HepG2 (cell line): ENCODE results near the gene PISD. TPM values are rescaled to one million over a fixed set of nuclear protein-coding genes. Genes with fewer than 3 reads are reported as not detected.

Experiments
- MXI1 ChIP-seq: IDR thresholded peaks from 3 replicates; pipeline ENCODE4 v1.6.1; 2012; ENCODE audit warnings: low read depth, low read length, inconsistent platforms, borderline replicate concordance
- NCOR1 ChIP-seq: fragments of 200-600 bp; sonication (generic); IDR thresholded peaks from 2 replicates; pipeline ENCODE4 v1.7.0; 2017; ENCODE audit warnings: antibody characterized with exemption, low read length, borderline replicate concordance
- NR2F6 ChIP-seq, 2 experiments: IDR thresholded peaks; 2 replicates each; pipeline ENCODE4 v1.6.1; 2016; ENCODE audit warnings: antibody characterized with exemption in 1 of 2, mild to moderate bottlenecking in 1 of 2
- PAXIP1 ChIP-seq: sonication (generic); formaldehyde crosslinking; conservative IDR thresholded peaks from 2 replicates; pipeline ENCODE4 v1.4.0; 2020; ENCODE audit warnings: mild to moderate bottlenecking, missing genetic modification reagents, moderate library complexity
- SIX4 ChIP-seq: sonication (generic); formaldehyde crosslinking; IDR thresholded peaks from 2 replicates; pipeline ENCODE4 v1.4.0; 2020; ENCODE audit warnings: missing genetic modification reagents
- ZNF101 ChIP-seq: sonication (generic); formaldehyde crosslinking; IDR thresholded peaks from 2 replicates; pipeline ENCODE4 v1.4.0; 2020; ENCODE audit warnings: mild to moderate bottlenecking, low read depth, missing genetic modification reagents, borderline replicate concordance
- polyA plus RNA-seq, 8 experiments: library from polyadenylated mRNA; depleted of rRNA in 3 of 8; stranded (reverse) in 7 of 8; unstranded in 1 of 8; fragments of >200 nt; fragmentation: Illumina TruSeq in 4 of 8; extraction: Trizol in 4 of 8; gene quantifications; 2 replicates each; pipeline versions ENCODE4 v1.2.1 to v1.2.3, GENCODE V29; 2011 to 2016; ENCODE audit warnings: low read depth in 4 of 8, missing spikeins in 1 of 8, mixed read lengths in 1 of 8; ENCODE audit not compliant: insufficient read depth in 1 of 8
- total RNA-seq, 5 experiments: library from RNA; depleted of rRNA; stranded (reverse); fragments of >200 nt; fragmentation: Illumina TruSeq; extraction: Trizol; gene quantifications; 2 replicates each; pipeline ENCODE4 v1.2.3, GENCODE V29; 2016; ENCODE audit warnings: low read depth in 1 of 5
- TF ChIP-seq, protein P1 (sequence below): sonication (generic); formaldehyde crosslinking; IDR thresholded peaks from 2 replicates; pipeline ENCODE4 v1.4.0; 2020; ENCODE audit warnings: mild to moderate bottlenecking, low read depth, missing genetic modification reagents
- TF ChIP-seq, protein P2 (sequence below), 2 experiments: IDR thresholded peaks; 2 replicates each; pipeline ENCODE4 v1.6.1; 2011 to 2012; ENCODE audit warnings: low read length in 2 of 2, borderline replicate concordance in 1 of 2, low read depth in 1 of 2, mild to moderate bottlenecking in 1 of 2, moderate library complexity in 1 of 2
- TF ChIP-seq, protein P3 (sequence below): sonication (generic); formaldehyde crosslinking; IDR thresholded peaks from 2 replicates; pipeline ENCODE4 v1.5.1; 2020; ENCODE audit warnings: mild to moderate bottlenecking, missing genetic modification reagents, moderate library complexity
- TF ChIP-seq, protein P4 (sequence below): sonication (generic); formaldehyde crosslinking; conservative IDR thresholded peaks from 2 replicates; pipeline ENCODE4 v1.8.1; 2023; ENCODE audit warnings: missing genetic modification reagents

Gene PISD
- total and polyA plus RNA-seq, 2 of the 13 experiments (the other 11 are each of a cell fraction or from before 2014, with no cell fraction given): 30.1 to 47.7 TPM

DNA sequence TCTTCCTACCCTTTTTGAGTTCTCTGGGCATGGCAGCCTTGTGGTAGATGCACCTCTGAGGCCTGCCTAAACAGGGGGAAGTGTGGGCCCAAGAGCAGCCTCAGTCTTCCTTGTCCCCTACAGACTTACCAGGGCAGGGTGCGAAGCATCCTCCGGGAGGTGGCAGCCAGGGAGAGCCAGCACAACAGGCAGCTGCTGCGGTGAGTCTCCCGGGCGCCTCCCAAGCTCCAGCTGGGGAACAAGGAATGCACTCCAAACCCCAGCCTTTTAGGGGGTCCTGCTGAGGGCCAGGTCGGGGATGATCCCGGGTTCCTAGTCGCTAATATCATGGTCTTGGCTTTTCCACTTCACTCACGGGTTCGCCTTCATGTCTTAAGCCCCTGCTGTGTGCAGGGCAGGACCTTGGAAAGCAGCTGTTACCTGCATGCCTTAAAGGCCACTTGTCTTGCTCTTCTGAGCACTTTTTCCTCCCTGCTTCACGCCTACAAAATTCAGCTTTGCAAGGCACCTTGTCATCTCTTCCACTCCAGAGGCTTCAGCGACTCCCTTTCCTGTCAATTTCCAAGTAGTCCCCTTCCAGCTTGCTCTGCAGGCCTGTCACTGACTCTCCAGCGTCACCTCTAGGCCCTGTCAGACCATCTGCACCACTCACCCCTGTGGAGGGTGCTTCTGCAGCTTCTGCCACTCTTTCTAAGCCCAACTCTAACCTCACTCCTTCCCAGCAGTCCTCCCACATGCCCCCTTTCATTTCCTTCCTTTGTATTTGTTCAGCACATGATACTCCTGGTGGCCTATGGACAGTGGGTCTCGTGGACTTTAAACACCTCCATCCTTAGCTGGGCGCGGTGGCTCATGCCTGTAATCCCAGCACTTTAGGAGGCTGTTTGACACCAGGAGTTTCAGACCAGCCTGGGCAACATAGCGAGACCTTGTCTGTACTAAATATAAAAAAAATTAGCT is 57.0 kb downstream of the PISD start (continued):
- TF ChIP-seq, protein P1, sequence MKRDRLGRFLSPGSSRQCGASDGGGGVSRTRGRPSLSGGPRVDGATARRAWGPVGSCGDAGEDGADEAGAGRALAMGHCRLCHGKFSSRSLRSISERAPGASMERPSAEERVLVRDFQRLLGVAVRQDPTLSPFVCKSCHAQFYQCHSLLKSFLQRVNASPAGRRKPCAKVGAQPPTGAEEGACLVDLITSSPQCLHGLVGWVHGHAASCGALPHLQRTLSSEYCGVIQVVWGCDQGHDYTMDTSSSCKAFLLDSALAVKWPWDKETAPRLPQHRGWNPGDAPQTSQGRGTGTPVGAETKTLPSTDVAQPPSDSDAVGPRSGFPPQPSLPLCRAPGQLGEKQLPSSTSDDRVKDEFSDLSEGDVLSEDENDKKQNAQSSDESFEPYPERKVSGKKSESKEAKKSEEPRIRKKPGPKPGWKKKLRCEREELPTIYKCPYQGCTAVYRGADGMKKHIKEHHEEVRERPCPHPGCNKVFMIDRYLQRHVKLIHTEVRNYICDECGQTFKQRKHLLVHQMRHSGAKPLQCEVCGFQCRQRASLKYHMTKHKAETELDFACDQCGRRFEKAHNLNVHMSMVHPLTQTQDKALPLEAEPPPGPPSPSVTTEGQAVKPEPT (CRISPR knock-in tag): no peak
- TF ChIP-seq, protein P2, sequence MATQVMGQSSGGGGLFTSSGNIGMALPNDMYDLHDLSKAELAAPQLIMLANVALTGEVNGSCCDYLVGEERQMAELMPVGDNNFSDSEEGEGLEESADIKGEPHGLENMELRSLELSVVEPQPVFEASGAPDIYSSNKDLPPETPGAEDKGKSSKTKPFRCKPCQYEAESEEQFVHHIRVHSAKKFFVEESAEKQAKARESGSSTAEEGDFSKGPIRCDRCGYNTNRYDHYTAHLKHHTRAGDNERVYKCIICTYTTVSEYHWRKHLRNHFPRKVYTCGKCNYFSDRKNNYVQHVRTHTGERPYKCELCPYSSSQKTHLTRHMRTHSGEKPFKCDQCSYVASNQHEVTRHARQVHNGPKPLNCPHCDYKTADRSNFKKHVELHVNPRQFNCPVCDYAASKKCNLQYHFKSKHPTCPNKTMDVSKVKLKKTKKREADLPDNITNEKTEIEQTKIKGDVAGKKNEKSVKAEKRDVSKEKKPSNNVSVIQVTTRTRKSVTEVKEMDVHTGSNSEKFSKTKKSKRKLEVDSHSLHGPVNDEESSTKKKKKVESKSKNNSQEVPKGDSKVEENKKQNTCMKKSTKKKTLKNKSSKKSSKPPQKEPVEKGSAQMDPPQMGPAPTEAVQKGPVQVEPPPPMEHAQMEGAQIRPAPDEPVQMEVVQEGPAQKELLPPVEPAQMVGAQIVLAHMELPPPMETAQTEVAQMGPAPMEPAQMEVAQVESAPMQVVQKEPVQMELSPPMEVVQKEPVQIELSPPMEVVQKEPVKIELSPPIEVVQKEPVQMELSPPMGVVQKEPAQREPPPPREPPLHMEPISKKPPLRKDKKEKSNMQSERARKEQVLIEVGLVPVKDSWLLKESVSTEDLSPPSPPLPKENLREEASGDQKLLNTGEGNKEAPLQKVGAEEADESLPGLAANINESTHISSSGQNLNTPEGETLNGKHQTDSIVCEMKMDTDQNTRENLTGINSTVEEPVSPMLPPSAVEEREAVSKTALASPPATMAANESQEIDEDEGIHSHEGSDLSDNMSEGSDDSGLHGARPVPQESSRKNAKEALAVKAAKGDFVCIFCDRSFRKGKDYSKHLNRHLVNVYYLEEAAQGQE (IDR thresholded peaks at IDR 0.05; ENCODE audit: borderline replicate concordance in 1 of 2, low read depth in 1 of 2, low read length in 2 of 2): peak in 1 of 2 experiments; percentile 54; a peak in 3 of 4 replicates
- TF ChIP-seq, protein P3, sequence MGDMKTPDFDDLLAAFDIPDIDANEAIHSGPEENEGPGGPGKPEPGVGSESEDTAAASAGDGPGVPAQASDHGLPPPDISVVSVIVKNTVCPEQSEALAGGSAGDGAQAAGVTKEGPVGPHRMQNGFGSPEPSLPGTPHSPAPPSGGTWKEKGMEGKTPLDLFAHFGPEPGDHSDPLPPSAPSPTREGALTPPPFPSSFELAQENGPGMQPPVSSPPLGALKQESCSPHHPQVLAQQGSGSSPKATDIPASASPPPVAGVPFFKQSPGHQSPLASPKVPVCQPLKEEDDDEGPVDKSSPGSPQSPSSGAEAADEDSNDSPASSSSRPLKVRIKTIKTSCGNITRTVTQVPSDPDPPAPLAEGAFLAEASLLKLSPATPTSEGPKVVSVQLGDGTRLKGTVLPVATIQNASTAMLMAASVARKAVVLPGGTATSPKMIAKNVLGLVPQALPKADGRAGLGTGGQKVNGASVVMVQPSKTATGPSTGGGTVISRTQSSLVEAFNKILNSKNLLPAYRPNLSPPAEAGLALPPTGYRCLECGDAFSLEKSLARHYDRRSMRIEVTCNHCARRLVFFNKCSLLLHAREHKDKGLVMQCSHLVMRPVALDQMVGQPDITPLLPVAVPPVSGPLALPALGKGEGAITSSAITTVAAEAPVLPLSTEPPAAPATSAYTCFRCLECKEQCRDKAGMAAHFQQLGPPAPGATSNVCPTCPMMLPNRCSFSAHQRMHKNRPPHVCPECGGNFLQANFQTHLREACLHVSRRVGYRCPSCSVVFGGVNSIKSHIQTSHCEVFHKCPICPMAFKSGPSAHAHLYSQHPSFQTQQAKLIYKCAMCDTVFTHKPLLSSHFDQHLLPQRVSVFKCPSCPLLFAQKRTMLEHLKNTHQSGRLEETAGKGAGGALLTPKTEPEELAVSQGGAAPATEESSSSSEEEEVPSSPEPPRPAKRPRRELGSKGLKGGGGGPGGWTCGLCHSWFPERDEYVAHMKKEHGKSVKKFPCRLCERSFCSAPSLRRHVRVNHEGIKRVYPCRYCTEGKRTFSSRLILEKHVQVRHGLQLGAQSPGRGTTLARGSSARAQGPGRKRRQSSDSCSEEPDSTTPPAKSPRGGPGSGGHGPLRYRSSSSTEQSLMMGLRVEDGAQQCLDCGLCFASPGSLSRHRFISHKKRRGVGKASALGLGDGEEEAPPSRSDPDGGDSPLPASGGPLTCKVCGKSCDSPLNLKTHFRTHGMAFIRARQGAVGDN (CRISPR knock-in tag): peak; percentile 20; the same call in 1 of the 2 replicates
- TF ChIP-seq NR2F6 (IDR thresholded peaks at IDR 0.05) (no peak; the same call in 1 of the 2 replicates), NR2F6 (CRISPR knock-in tag; IDR thresholded peaks at IDR 0.05) (0 out of 2 replicates have a peak, but pooled peaks have one; percentile 16), PAXIP1 (CRISPR knock-in tag) (peak; percentile 26), MXI1 (peak; percentile 27; the same call in 1 of the 3 replicates), ZNF101 (CRISPR knock-in tag) (no peak), SIX4 (CRISPR knock-in tag) (no peak), NCOR1 (peak; percentile 43; the same call in 1 of the 2 replicates)
- TF ChIP-seq, protein P4, sequence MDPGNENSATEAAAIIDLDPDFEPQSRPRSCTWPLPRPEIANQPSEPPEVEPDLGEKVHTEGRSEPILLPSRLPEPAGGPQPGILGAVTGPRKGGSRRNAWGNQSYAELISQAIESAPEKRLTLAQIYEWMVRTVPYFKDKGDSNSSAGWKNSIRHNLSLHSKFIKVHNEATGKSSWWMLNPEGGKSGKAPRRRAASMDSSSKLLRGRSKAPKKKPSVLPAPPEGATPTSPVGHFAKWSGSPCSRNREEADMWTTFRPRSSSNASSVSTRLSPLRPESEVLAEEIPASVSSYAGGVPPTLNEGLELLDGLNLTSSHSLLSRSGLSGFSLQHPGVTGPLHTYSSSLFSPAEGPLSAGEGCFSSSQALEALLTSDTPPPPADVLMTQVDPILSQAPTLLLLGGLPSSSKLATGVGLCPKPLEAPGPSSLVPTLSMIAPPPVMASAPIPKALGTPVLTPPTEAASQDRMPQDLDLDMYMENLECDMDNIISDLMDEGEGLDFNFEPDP (CRISPR knock-in tag): no peak
